Activated CD8-positive, alpha-beta memory T cell treated with anti-CD3 and anti-CD28 coated beads, Interleukin-2, amount 50 U/mL, for 1 hour (primary cell): Measurements from ENCODE around the gene CDC25A.

ENCODE experiments used
- DNase-seq: peaks from one replicate; pipeline ENCODE4 v3.0.0-alpha.2; 2020; ENCODE audit errors: extremely low read depth

The CDC25A gene

DNA sequence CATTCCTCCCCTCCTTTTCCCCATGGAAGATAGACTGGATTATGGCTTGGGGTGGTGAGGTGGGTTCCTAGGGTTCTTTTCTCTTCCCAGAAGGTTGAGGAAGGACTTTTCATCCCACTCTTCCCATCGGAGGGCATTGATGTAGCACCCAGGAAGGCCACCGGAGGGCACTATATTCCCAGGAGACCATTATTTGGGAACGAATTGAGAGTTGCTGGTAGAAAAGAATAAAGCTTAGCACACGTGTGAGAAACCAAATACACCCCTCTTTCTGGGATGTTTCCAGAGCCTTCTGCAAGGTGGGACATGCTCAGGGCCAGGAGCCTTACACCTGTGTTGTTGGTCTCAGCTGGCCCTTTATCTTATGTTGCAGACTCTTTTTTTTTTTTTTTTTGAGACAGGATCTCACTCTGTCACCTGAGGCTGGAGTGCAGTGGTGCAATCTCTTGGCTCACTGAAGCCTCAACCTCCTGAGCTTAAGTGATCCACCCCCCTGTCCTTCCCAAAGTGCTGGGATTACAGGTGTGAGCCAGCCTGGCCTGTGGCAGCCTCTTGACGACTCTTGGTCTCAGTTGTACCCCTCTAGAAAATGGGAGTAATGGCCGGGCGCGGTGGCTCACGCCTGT is 6.3 kb upstream of the CDC25A start:
- no peak for DNase-seq

DNA sequence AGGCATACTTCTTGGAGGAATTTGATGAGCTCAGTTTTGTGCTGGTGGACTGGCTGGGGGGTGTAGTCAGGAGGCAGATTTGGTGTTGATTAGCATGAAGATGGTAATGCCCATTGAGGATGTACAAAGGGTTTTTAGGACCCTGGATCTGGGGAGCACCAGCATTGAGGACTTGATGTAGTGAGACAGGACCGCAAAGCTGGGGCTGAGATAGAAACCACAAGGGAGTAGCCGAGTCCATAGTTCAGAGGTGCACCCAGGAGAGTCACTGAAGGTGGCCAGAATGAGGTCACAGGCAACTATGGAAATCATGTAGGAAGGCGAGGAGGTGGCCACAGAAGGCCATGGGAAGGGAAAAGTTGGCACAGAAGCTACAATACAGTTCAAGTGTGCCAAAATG is 2.7 kb upstream of the CDC25A start:
- no peak for DNase-seq

DNA sequence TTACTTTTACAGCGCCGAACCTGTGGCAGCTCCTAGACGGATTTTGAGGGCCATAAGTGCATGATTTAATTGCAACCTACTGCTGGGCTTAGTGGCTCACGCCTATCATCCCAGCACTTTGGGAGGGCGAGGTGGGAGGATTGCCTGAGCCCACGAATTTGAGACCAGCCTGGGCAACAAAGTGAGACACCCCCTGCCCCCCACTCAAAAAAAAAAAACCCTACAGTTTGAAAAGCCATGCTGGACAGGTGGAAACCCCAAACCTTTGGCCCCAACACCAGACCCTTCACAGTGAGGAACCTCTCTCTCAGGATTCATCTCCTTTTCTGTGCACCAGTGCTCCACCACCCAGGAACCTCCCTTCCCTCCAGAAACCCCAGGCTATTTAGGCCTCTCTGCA is 1.1 kb upstream of the CDC25A start:
- no peak for DNase-seq

DNA sequence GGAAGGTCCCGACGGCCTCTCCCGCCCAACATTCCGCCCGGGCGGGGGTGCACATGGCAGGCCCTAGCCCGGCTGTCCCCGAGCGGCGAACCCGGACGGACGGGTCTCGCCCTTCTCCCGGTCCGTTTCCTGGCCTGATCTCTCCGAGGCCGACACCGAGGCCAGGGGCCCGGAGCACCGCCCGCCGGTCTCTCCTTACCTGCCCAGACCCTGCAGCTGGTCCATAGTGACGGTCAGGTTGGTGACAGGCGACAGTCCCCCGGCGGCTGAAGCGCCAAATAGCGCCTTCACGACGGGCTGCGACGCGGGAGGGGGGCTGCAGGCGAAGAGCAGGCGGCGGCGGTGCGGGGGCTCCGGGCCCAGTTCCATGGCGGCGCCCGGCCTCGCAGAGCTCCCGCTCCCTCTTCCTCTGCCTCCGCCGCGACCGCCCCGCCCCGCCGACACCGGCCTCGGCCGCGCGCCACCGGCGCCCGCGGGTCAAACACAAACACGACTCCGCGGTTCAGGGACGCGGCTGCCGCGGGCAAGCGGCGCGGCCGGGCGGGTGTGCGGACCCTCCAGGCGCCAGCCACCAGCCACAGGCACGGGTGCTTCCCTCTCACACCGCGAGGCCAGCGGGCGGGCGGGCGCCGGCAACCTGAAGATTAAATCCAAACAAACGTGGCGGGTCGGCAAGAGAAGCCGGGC is 495 bp downstream of the CDC25A start:
- no peak for DNase-seq

DNA sequence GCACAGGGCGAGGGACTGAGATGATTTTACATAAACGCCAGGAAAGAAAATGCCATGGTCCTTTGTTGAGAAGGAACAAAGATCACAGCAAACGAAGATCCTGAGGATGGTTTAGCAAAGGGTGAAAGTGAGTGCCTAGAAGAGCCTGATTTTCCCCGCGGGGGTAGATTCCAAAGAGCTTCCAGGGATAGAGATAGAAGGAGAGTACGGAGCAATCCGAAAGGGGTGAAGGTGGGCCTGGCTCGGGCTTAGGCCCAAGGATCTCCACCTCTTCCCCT is 977 bp downstream of the CDC25A start:
- DNase-seq: no peak

DNA sequence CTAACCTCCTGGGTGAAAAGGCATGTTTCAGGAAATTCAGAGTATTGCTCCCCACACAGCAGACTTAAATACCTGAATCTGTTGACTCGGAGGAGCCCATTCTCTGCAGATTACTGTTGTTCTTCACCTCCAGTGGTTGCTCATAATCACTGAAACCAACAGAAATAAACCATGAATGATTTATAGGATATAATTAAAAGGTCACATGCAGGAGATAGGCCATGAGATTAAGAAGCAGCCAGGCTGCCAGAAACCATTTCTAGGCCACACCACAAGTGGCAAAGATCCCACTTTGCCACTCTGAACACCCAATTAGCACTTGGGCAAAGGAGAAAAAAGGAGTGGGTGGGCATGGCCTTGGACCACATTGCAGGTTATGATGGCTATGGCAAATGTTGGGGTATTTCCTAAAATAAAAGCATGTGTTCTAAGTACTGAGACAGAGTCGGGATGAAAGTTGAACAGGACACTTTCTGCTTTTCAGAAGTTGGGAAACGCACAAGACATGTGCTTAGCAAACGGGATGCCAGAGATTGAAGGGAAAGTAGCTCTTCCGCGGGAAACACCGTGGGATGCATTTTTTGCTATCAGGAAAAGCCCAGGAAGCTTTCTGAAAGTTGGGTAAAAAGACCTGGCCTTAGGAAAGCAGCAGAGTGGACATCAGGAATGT is 1.5 kb downstream of the CDC25A start:
- DNase-seq: no peak

- no peak for DNase-seq
These were observed 3.1 kb downstream of the CDC25A start for GRCh38 chr3:48185129-48185528.

- no peak for DNase-seq
These were observed 3.9 kb downstream of the CDC25A start for GRCh38 chr3:48184299-48184698.

GRCh38 chr3:48180531-48181253 is 7.5 kb downstream of the CDC25A start:
- DNase-seq: no peak

DNA sequence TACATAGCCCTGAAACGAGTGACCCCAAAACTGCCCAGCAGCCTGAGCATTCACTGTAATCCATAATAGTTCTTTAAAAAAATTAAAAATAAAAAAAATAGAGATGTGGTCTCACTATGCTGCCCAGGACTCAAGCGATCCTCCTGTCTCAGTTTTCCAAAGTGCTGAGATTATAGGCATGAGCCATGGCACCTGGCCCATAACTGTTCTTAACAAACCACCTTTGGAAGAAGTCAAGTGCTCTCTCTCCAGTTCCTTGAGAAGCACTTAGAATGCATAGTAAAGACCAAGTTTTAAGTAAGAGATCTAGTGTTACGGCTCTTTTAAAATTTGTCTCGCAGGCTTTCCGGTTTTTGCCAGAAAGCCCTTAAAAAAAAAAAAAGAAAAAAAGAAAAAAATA is 8.2 kb downstream of the CDC25A start:
- DNase-seq: no peak

DNA sequence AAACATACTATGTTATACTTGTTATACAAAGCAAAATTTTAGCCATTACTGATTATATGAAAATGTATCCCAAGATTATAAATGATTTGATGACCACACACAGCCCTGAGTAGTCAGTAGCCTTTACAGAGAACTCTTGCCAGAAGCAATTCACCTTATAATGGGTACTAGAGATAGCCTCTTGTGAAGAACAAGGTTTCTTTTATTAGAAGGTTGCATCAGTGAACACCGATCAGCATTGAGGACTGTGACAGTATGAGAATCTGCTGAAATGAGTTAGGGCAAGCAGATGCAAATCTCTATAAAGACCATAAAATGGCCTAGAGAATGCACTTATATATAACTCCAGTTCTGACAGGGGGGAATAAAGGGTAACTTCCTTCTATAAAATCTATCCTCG is 10.1 kb downstream of the CDC25A start:
- DNase-seq: no peak

DNA sequence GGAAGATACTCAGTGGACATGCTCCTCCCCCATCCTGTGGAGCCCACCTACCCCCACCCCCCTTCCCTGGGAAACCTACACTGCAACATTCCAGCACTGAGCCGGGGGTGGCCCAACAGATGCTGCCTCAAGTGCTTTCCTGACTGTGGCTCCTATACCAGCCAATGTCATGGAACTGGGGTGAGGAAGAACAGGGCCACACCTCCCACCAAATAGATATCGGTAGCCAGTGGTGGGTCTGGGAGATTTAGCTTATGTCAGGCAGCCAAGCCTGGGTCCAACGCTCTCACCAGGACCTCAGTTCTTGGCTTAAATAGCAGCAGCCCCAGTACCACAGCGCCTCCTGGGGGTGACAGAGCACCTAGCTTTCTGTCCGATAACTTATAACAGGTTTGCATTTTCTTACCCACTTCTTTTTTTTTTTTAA is 30.3 kb downstream of the CDC25A start:
- no peak for DNase-seq

DNA sequence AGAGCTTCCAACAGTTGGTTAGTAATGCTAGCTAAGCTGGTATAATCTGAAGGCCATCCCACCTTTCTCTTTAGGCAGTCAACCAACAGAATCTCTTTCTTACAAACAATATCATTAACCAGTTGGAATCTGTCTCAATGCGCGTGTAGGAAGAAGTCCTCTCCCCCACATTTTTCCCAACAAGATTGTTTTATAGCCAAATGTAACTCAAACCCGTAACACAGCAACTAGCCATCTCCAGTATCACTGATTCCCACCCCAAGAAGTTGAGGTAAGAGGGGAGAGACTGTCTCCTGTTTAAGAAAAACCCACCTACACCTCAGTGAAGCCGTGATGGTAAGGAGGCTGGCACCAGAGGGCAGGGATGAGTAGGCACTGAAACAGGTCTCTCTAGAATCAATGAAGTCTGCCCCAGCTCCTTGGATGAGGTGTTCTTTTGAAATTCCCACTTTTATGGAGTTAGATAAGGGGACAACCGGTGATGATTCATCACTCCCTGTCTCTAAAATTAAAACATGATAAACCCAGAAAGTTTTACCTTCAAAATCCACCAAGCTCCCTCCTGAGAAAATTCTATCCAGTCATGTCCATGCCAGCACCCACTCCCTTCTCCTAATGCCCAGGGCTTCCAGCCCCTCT is 30.9 kb downstream of the CDC25A start:
- DNase-seq: no peak

GRCh38 chr3:48156163-48156562 is 32.1 kb downstream of the CDC25A start:
- DNase-seq: no peak

DNA sequence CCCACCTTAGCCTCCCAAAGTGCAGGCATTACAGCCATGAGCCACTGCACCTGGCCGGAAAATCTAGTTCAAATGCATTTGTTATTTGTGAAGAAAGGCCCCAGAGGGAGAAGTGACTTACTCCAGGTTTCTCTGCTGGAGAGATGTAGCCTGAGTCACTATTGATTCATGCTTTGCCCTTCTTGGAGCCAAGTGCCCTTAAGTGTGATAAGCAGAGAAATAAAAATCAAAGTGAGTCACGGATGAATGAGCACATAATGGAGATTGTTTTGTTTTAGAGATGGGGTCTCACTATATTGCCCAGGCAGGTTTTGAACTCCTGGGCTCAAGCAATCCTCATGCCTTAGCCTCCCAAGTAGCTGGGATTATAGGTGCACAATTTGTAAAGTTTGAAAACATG is 33.1 kb downstream of the CDC25A start:
- DNase-seq: no peak

GRCh38 chr3:48151807-48152427 is 36.3 kb downstream of the CDC25A start:
- DNase-seq: no peak

- DNase-seq: no peak
These were observed 37.0 kb downstream of the CDC25A start for GRCh38 chr3:48151058-48151806.

GRCh38 chr3:48143992-48144391 is 44.2 kb downstream of the CDC25A start:
- DNase-seq: no peak

GRCh38 chr3:48143567-48143966 is 44.6 kb downstream of the CDC25A start:
- no peak for DNase-seq

GRCh38 chr3:48142316-48142870 is 45.8 kb downstream of the CDC25A start:
- DNase-seq: no peak

GRCh38 chr3:48141604-48142137 is 46.5 kb downstream of the CDC25A start:
- DNase-seq: no peak
